AG04449 (cell line): ENCODE data around the gene PRPF39.

ENCODE experiments used
- CTCF ChIA-PET: fragments of 350-600 bp; formaldehyde crosslinking; extraction: SDS; loops from one replicate; lab custom pipeline; 2021; ENCODE audit warnings: antibody characterized with exemption; lab: Yijun Ruan, JAX
- POLR2A ChIA-PET: fragments of 400-600, 350-600 bp; formaldehyde crosslinking; extraction: SDS; loops from one replicate; lab custom pipeline; 2020; ENCODE audit warnings: antibody characterized with exemption, inconsistent platforms; lab: Yijun Ruan, JAX
- DNase-seq: peaks from one replicate; pipeline ENCODE4 v3.0.0-alpha.2; 2010; ENCODE audit warnings: low read depth, low spot score
- H3K4me3 ChIP-seq: 2 replicates; pipeline ENCODE4 v1.5.1; 2011; ENCODE audit warnings: low read depth, mild to moderate bottlenecking, control low read depth, low read length
- CTCF ChIP-seq: IDR thresholded peaks from one replicate; pipeline ENCODE4 v1.5.1; 2011; ENCODE audit warnings: mild to moderate bottlenecking, moderate library complexity, low read length, control low read depth, inconsistent platforms; ENCODE audit not compliant: insufficient read depth; ENCODE audit errors: missing control alignments

PRPF39 gene

DNA sequence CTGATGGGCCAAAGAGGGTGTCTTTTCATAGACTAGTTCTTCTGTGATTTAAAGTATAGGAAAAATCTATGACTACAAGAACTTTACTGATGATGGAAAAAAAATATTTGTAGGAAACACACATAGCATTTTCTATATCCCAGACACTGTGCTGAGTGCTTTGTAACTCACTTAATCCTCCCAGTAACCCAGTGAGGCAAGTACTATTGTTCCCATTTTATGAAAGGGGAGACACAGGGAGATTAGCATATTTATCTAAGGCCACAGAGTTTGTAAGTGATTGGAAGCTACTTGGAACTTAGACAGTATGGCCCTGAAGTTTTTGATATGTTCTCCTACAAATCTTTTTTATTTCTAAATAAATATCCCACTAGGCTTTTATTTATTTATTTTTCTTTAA lies 19.9 kb downstream of the PRPF39 start:
- DNase-seq, result no peak
- ChIA-PET POLR2A (no interaction called here), CTCF (no interaction called here)
- no peak overlapping the region for H3K4me3 ChIP-seq
- TF ChIP-seq CTCF, result no peak

GRCh38 chr14:45104561-45104960 lies 20.6 kb downstream of the PRPF39 start:
- H3K4me3 ChIP-seq, result no peak overlapping the region
- no peak for DNase-seq
- TF ChIP-seq CTCF, result no peak
- ChIA-PET CTCF (interaction anchor here (1.1 kb wide), 1 partner anchor 19 kb away, joined by 3 read pairs; no protein-coding TSS in a partner anchor), POLR2A (no interaction called here)

- CTCF ChIA-PET, result interaction anchor here (1.3 kb wide), 1 partner anchor 200 kb away, joined by 4 read pairs; no protein-coding TSS in a partner anchor
- no peak for TF ChIP-seq CTCF
- H3K4me3 ChIP-seq, result no peak overlapping the region
- DNase-seq, result no peak
- POLR2A ChIA-PET, result interaction anchor here (0.6 kb wide), 1 partner anchor 12 kb away, joined by 4 read pairs; no protein-coding TSS in a partner anchor
These were observed 29.2 kb downstream of the PRPF39 start for GRCh38 chr14:45112896-45113781.

- CTCF ChIA-PET, result interaction anchor here (0.6 to 1.8 kb wide), 2 partner anchors 138 to 154 kb away, joined by 4 to 5 read pairs; partner anchors contain the start of gene MIS18BP1
- no peak for TF ChIP-seq CTCF
These were observed 30.4 kb downstream of the PRPF39 start for GRCh38 chr14:45114327-45114726.

GRCh38 chr14:45118594-45118993 lies 34.7 kb downstream of the PRPF39 start:
- CTCF ChIA-PET, result interaction anchor here (1.8 kb wide), 1 partner anchor 12 kb away, joined by 4 read pairs; no protein-coding TSS in a partner anchor

More at GRCh38 chr14:45114327-45114726, 30.4 kb downstream of the PRPF39 start:
- POLR2A ChIA-PET, result no interaction called here
- DNase-seq, result no peak
- no peak overlapping the region for H3K4me3 ChIP-seq

More at GRCh38 chr14:45118594-45118993, 34.7 kb downstream of the PRPF39 start:
- DNase-seq, result no peak
- no peak overlapping the region for H3K4me3 ChIP-seq
- POLR2A ChIA-PET, result no interaction called here
- TF ChIP-seq CTCF, result no peak
